ENCODE results near the gene CPA3.

DNA sequence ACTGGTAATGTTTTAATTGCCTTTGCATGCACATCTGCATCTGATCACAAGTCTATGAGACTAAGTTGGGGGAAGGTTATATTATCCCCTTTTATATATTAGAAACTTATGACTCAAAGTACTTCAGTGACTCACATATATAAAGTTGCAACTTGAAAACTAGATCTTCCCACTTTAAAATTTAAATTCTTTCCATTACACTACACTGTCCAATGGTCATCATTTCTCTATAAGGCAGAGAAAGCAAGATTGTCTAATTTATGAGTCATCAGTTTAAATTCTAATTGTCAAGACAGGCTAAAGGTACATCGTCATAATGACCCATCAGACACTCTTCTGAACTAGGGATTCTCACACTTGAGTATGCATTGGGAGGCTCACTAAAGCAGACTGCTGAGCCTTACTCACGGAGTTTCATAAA, 37.9 kb downstream of the CPA3 start:
- TF ChIP-seq, protein P1, sequence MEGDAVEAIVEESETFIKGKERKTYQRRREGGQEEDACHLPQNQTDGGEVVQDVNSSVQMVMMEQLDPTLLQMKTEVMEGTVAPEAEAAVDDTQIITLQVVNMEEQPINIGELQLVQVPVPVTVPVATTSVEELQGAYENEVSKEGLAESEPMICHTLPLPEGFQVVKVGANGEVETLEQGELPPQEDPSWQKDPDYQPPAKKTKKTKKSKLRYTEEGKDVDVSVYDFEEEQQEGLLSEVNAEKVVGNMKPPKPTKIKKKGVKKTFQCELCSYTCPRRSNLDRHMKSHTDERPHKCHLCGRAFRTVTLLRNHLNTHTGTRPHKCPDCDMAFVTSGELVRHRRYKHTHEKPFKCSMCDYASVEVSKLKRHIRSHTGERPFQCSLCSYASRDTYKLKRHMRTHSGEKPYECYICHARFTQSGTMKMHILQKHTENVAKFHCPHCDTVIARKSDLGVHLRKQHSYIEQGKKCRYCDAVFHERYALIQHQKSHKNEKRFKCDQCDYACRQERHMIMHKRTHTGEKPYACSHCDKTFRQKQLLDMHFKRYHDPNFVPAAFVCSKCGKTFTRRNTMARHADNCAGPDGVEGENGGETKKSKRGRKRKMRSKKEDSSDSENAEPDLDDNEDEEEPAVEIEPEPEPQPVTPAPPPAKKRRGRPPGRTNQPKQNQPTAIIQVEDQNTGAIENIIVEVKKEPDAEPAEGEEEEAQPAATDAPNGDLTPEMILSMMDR (IDR thresholded peaks at IDR 0.05), result no peak
- no peak for TF ChIP-seq POLR2A (IDR thresholded peaks at IDR 0.05)

Measured in esophagus squamous epithelium (tissue), 4 donors.